ENCODE measurements around the gene KCNJ9. TPM values are rescaled to one million over a fixed set of nuclear protein-coding genes. Genes with fewer than 3 reads are reported as not detected.

The KCNJ9 gene
- total and polyA plus RNA-seq, 10 of the 15 experiments (the other 5 are each of a cell fraction or from before 2014, with no cell fraction given): 0.12 TPM; not detected in 9

DNA sequence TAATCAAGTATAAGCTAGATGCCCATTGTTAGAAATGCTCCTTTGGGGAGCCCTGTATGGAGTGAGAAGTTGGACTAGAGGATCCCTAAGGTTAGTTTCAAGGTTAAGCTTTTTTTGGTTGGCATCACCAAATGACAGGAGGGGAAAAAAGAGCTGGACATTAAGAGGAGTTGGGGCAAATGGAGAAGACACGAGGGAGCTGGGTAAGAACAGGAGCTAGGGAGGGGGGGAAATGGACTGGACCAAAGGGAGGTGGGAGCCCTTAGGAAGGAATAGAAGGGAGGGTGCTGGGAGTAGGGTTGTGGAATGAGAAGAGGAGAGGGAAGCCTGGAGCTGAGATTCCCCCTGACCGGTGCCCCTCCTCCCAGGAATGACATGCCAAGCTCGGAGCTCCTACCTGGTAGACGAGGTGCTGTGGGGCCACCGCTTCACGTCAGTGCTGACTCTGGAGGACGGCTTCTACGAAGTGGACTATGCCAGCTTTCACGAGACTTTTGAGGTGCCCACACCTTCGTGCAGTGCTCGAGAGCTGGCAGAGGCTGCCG, 5.9 kb downstream of the KCNJ9 start:
- Histone ChIP-seq H3K79me2 (ENCODE audit: control insufficient read depth, insufficient read depth, low read length) (no peaks in the 10 kb centered on the region), H3K4me3 (no peak overlapping the region), H3K27me3 (replicated peaks in 1 of 2; ENCODE audit: control insufficient read depth in 2 of 2, insufficient read depth in 2 of 2, low read length in 1 of 2) (peaks cover 0 to 2% of the 10 kb centered on the region in 2 experiments; a peak in 3 of 4 replicates), H3K9ac (ENCODE audit: control insufficient read depth, insufficient read depth, low read length) (no peak overlapping the region), H3K36me3 (ENCODE audit: control insufficient read depth in 2 of 2, insufficient read depth in 2 of 2, low read length in 1 of 2) (peaks cover 0 to 2% of the 10 kb centered on the region in 2 experiments; a peak in 2 of 4 replicates), H3K4me2 (ENCODE audit: control insufficient read depth, insufficient read depth) (no peak overlapping the region), H3K27ac (ENCODE audit: control insufficient read depth, insufficient read depth) (no peak overlapping the region), H4K20me1 (ENCODE audit: control insufficient read depth, insufficient read depth) (no peaks in the 10 kb centered on the region), H3K9me3 (replicated peaks; ENCODE audit: control insufficient read depth, insufficient read depth, low read length) (no peaks in the 10 kb centered on the region), H3K4me1 (ENCODE audit: control insufficient read depth, insufficient read depth, low read length) (no peaks in the 10 kb centered on the region), H2AFZ (ENCODE audit: control insufficient read depth, low read depth, low read length) (no peak overlapping the region)
- no peak for ATAC-seq
- no peak for FAIRE-seq
- WGBS (ENCODE audit: insufficient coverage, insufficient replicate concordance, low lambda C conversion rate, missing lambda C conversion rate): 93% methylated on average over 11 of the region's 12 CpGs
- in situ Hi-C loops (cut with MboI): no loop called here
- BruUV-seq (replicated peaks): no TSS peak
- ChIA-PET RAD21 (ENCODE audit: unreplicated experiment) (interaction anchor here (0.6 to 4.0 kb wide), 10 partner anchors 9 to 290 kb away, joined by 3 to 31 read pairs (median 4); partner anchors contain the start of genes CASQ1 and IGSF8), SMC1A (ENCODE audit: uncharacterized antibody, unreplicated experiment) (interaction anchor here (0.8 to 4.5 kb wide), 11 partner anchors 10 to 289 kb away, joined by 3 to 35 read pairs (median 4); partner anchors contain the start of gene IGSF8), CTCF (interaction anchor here (0.6 to 30.2 kb wide), 19 partner anchors 9 to 289 kb away, joined by 3 to 1035 read pairs (median 5); partner anchors contain the start of genes IGSF8, KCNJ10, KCNJ9 and PIGM), POLR2A (interaction anchor here (1.0 kb wide), 1 partner anchor 165 kb away, joined by 3 read pairs; no protein-coding TSS in a partner anchor)
- DNase-seq (ENCODE audit: low read depth, low spot score): no peak
- intact Hi-C loops (cut with micrococcal nuclease; ENCODE audit: unreplicated experiment): no loop called here
- TF ChIP-seq POU2F2 (IDR thresholded peaks at IDR 0.05; ENCODE audit: borderline replicate concordance, low read depth, low read length) (no peak), MYB (IDR thresholded peaks at IDR 0.05; ENCODE audit: borderline replicate concordance, low read depth, low read length) (no peak), BCL11A (IDR thresholded peaks at IDR 0.05; ENCODE audit: low read depth, low read length) (no peak), HCFC1 (IDR thresholded peaks at IDR 0.05; ENCODE audit: low read length) (no peak), SMARCA5 (IDR thresholded peaks at IDR 0.05) (no peak), MEF2B (IDR thresholded peaks at IDR 0.05; ENCODE audit: partially characterized antibody, poor library complexity, severe bottlenecking) (no peak), FOXK2 (IDR thresholded peaks at IDR 0.05) (no peak), BCL3 (IDR thresholded peaks at IDR 0.05; ENCODE audit: borderline replicate concordance, insufficient read depth, low read depth, low read length, poor library complexity, severe bottlenecking) (no peak), SP1 (IDR thresholded peaks at IDR 0.05; ENCODE audit: low read depth, low read length) (no peak), SIN3A (IDR thresholded peaks at IDR 0.05; ENCODE audit: low read depth, low read length) (no peak), RFX5 (IDR thresholded peaks at IDR 0.05; ENCODE audit: low read depth, low read length) (no peak)
- TF ChIP-seq, protein P1, sequence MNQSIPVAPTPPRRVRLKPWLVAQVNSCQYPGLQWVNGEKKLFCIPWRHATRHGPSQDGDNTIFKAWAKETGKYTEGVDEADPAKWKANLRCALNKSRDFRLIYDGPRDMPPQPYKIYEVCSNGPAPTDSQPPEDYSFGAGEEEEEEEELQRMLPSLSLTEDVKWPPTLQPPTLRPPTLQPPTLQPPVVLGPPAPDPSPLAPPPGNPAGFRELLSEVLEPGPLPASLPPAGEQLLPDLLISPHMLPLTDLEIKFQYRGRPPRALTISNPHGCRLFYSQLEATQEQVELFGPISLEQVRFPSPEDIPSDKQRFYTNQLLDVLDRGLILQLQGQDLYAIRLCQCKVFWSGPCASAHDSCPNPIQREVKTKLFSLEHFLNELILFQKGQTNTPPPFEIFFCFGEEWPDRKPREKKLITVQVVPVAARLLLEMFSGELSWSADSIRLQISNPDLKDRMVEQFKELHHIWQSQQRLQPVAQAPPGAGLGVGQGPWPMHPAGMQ (IDR thresholded peaks at IDR 0.05; ENCODE audit: borderline replicate concordance): no peak
